Hepatocyte (in vitro differentiated cells): Measurements from ENCODE around the gene FRY. TPM values are rescaled to one million over a fixed set of nuclear protein-coding genes. Genes with fewer than 3 reads are reported as not detected.

Experiments used
- DNase-seq: peaks from one replicate; pipeline ENCODE4 v3.0.0-alpha.2; 2016; ENCODE audit warnings: low spot score
- H2AFZ ChIP-seq: fragments of 200-600 bp; sonication (generic); 2 replicates; pipeline ENCODE4 v1.6.0; 2016; ENCODE audit warnings: antibody characterized with exemption, mild to moderate bottlenecking
- H3K27ac ChIP-seq: fragments of 200-600 bp; sonication (generic); 2 replicates; pipeline ENCODE4 v1.5.1; 2016; ENCODE audit warnings: mild to moderate bottlenecking
- H3K27me3 ChIP-seq: fragments of 200-600 bp; sonication (generic); 2 replicates; pipeline ENCODE4 v1.6.1; 2016
- H3K36me3 ChIP-seq: fragments of 200-600 bp; sonication (generic); replicated peaks from 2 replicates; pipeline ENCODE4 v1.5.1; 2016; ENCODE audit warnings: low read depth; ENCODE audit not compliant: insufficient read depth
- H3K4me1 ChIP-seq: fragments of 200-600 bp; sonication (generic); 2 replicates; pipeline ENCODE4 v1.5.1; 2016; ENCODE audit warnings: mild to moderate bottlenecking, moderate library complexity; ENCODE audit not compliant: insufficient read depth
- H3K4me2 ChIP-seq: fragments of 200-600 bp; sonication (generic); 2 replicates; pipeline ENCODE4 v1.6.0; 2016
- H3K4me3 ChIP-seq: fragments of 200-600 bp; sonication (generic); 2 replicates; pipeline ENCODE4 v1.5.1; 2016; ENCODE audit warnings: mild to moderate bottlenecking
- H3K79me2 ChIP-seq: fragments of 200-600 bp; sonication (generic); 2 replicates; pipeline ENCODE4 v1.6.0; 2017; ENCODE audit warnings: mild to moderate bottlenecking
- H3K9me2 ChIP-seq: fragments of 200-600 bp; sonication (generic); replicated peaks from 2 replicates; pipeline ENCODE4 v1.6.0; 2017; ENCODE audit warnings: mild to moderate bottlenecking; ENCODE audit not compliant: insufficient read depth
- H3K9me3 ChIP-seq: fragments of 200-600 bp; sonication (generic); 2 replicates; pipeline ENCODE4 v1.5.1; 2016; ENCODE audit warnings: low read depth, mild to moderate bottlenecking
- H4K20me1 ChIP-seq: fragments of 200-600 bp; sonication (generic); 2 replicates; pipeline ENCODE4 v1.6.0; 2016; ENCODE audit warnings: mild to moderate bottlenecking; ENCODE audit not compliant: insufficient read depth, poor library complexity, severe bottlenecking
- CTCF ChIP-seq: fragments of 200-600 bp; sonication (generic); IDR thresholded peaks from 2 replicates; pipeline ENCODE4 v1.5.1; 2016; ENCODE audit warnings: antibody characterized with exemption, mild to moderate bottlenecking; ENCODE audit not compliant: poor library complexity
- EZH2 ChIP-seq: fragments of 200-600 bp; sonication (generic); IDR thresholded peaks from 2 replicates; pipeline ENCODE4 v1.6.1; 2016; ENCODE audit warnings: antibody characterized with exemption, mild to moderate bottlenecking, borderline replicate concordance
- EZH2phosphoT487 ChIP-seq: fragments of 200-600 bp; sonication (generic); IDR thresholded peaks from one replicate; pipeline ENCODE4 v1.6.1; 2018; ENCODE audit warnings: antibody characterized with exemption, mild to moderate bottlenecking, low read depth, moderate library complexity; ENCODE audit not compliant: unreplicated experiment, severe bottlenecking
- WGBS: methylation state at CpG from one replicate; pipeline ENCODE4 v1.1.6; 2016; ENCODE audit warnings: low lambda C conversion rate; ENCODE audit errors: missing lambda C conversion rate; 5-methylcytosine and 5-hydroxymethylcytosine counted together
- polyA plus RNA-seq: library from polyadenylated mRNA; unstranded; fragments of >200 nt; fragmentation: Nextera tagmentation; extraction: Ambion mirVana; gene quantifications from 2 replicates; pipeline ENCODE4 v1.2.1, GENCODE V29; 2016
- total RNA-seq: library from RNA; depleted of rRNA; stranded (reverse); fragments of >200 nt; gene quantifications from 2 replicates; pipeline ENCODE4 v1.2.3, GENCODE V29; 2014

The FRY gene
- total and polyA plus RNA-seq, 2 experiments from 2014 or later, result 2.4 to 3.7 TPM

GRCh38 chr13:32277839-32278238 lies 246.3 kb downstream of the FRY start:
- Histone ChIP-seq H3K27me3 (no peaks in the 10 kb centered on the region), H4K20me1 (no peaks in the 10 kb centered on the region), H3K4me3 (no peak overlapping the region), H3K9me2 (no peaks in the 10 kb centered on the region), H3K27ac (no peak overlapping the region), H3K4me1 (no peaks in the 10 kb centered on the region), H3K4me2 (no peak overlapping the region), H3K36me3 (no peaks in the 10 kb centered on the region), H3K79me2 (no peaks in the 10 kb centered on the region), H2AFZ (no peak overlapping the region), H3K9me3 (no peaks in the 10 kb centered on the region)
- TF ChIP-seq EZH2phosphoT487 (no peak), CTCF (no peak), EZH2 (no peak)
- 65% methylated on average over 1 of the region's 1 CpG for WGBS
- no peak for DNase-seq

- H3K4me2 ChIP-seq, result no peak overlapping the region
- no peaks in the 10 kb centered on the region for H4K20me1 ChIP-seq
- no peaks in the 10 kb centered on the region for H3K36me3 ChIP-seq
Measured at GRCh38 chr13:32278426-32278825, 246.9 kb downstream of the FRY start.

GRCh38 chr13:32281096-32281495 lies 249.5 kb downstream of the FRY start:
- H3K27me3 ChIP-seq, result no peaks in the 10 kb centered on the region

More at GRCh38 chr13:32278426-32278825, 246.9 kb downstream of the FRY start:
- Histone ChIP-seq H3K4me3 (no peak overlapping the region), H3K9me2 (no peaks in the 10 kb centered on the region), H3K4me1 (no peaks in the 10 kb centered on the region), H3K9me3 (no peaks in the 10 kb centered on the region), H3K79me2 (no peaks in the 10 kb centered on the region), H3K27me3 (no peaks in the 10 kb centered on the region), H3K27ac (no peak overlapping the region), H2AFZ (no peak overlapping the region)
- no peak for DNase-seq
- 70% methylated on average over 3 of the region's 3 CpGs for WGBS
- TF ChIP-seq EZH2 (no peak), EZH2phosphoT487 (no peak), CTCF (no peak)

GRCh38 chr13:32282096-32282711 lies 250.6 kb downstream of the FRY start:
- Histone ChIP-seq H3K9me2 (no peaks in the 10 kb centered on the region), H3K36me3 (no peaks in the 10 kb centered on the region), H3K4me3 (no peak overlapping the region), H3K27me3 (no peaks in the 10 kb centered on the region), H3K4me1 (peaks cover 8% of the 10 kb centered on the region), H3K27ac (no peak overlapping the region), H2AFZ (no peak overlapping the region), H3K9me3 (no peaks in the 10 kb centered on the region), H3K79me2 (no peaks in the 10 kb centered on the region), H4K20me1 (no peaks in the 10 kb centered on the region), H3K4me2 (no peak overlapping the region)
- DNase-seq, result no peak
- WGBS, result 59% methylated on average over 2 of the region's 2 CpGs
- TF ChIP-seq EZH2 (no peak), EZH2phosphoT487 (no peak), CTCF (no peak)

More at GRCh38 chr13:32281096-32281495, 249.5 kb downstream of the FRY start:
- Histone ChIP-seq H3K27ac (no peak overlapping the region), H3K9me3 (no peaks in the 10 kb centered on the region), H3K9me2 (no peaks in the 10 kb centered on the region), H3K4me3 (no peak overlapping the region), H3K36me3 (no peaks in the 10 kb centered on the region), H2AFZ (no peak overlapping the region), H3K4me1 (peaks cover 8% of the 10 kb centered on the region), H3K79me2 (no peaks in the 10 kb centered on the region), H4K20me1 (no peaks in the 10 kb centered on the region), H3K4me2 (no peak overlapping the region)
- TF ChIP-seq EZH2, result no peak
- WGBS, result 69% methylated on average over 1 of the region's 1 CpG
- DNase-seq, result no peak
